Stimulated activated naive CD8-positive, alpha-beta T cell treated with anti-CD3 and anti-CD28 coated beads, Interleukin-15, amount 100 ng/mL, for 72 hours (primary cell): ENCODE results near the gene ZYX.
A peak's percentile ranks its signal among the peaks of the same experiment; 100 is the strongest.
"Not testable (repeated sequence)": the region's sequence is repeated elsewhere in the genome, so short reads cannot be mapped to it uniquely, and the experiment has no call there.

Source experiments
- ATAC-seq: fragments of 150-1000 bp; cut with Tn5 transposase; 2 replicates; pipeline ENCODE4 v1.10.0; 2021; ENCODE audit warnings: mild to moderate bottlenecking, moderate library complexity
- DNase-seq, 2 donors: peaks; one replicate each; pipeline ENCODE4 v3.0.0; 2021 to 2022
- H3K27ac Mint-ChIP-seq, 2 donors: one replicate each; pipeline ENCODE4 v1.8.0; 2022; ENCODE audit warnings: mild to moderate bottlenecking in 2 of 2, mixed read lengths in 2 of 2, moderate library complexity in 2 of 2
- H3K27me3 Mint-ChIP-seq: one replicate; pipeline ENCODE4 v1.8.0; 2022; ENCODE audit warnings: mixed read lengths
- H3K4me1 Mint-ChIP-seq: one replicate; pipeline ENCODE4 v1.8.0; 2022; ENCODE audit warnings: mild to moderate bottlenecking, mixed read lengths
- H3K4me3 Mint-ChIP-seq, 2 donors: one replicate each; pipeline ENCODE4 v1.8.0; 2022; ENCODE audit warnings: mild to moderate bottlenecking in 2 of 2, mixed read lengths in 2 of 2, moderate library complexity in 1 of 2
- H3K9me3 Mint-ChIP-seq, 2 donors: one replicate each; pipeline ENCODE4 v1.8.0; 2022; ENCODE audit warnings: mixed read lengths in 2 of 2

ZYX gene

DNA sequence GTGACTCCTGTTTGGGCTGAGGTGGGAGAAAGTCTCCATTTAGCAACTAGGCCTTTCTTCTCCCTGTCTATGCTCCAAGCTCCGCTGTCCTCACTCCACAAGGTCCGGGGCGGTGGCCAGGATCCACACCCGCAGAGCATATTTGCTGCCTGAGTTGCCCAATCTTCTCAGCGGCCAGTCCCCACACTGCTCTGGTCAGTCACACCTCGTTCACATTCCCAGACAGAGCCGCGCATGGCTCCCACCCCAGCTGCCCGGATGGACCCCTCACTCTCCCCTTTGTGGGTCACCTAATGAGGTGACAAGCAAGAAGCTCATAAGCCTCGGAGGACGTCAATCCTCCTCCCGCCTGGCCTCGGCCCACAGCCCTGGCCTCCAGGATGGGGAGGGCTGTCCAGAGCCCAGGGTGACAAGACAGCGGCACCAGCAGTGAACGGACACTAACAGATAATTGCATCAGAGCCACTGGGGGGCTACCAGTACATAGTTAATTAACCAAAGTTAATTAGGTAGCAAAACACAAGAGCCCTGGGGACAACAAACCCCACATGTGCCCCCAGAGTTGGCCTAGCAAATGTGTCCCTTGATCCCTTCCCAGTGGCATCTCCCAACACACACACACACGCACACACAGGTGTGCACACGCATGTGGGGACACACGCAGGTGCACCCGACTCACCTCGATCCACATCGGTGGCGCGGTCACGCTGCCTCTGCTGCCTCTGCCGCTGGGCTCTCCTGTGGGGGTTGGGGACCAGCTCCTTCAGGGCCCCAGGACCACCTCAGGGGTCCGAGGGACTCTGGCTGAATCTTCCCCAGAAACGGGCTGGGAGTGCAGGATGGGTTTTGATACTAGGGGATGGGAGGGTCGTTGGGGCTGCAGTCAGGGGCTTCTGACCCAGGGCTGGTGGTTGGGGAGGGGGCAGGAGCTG, 15.7 kb downstream of the ZYX start:
- DNase-seq (no peak), ATAC-seq (no peak)
- Mint-ChIP-seq H3K4me1 (peaks cover 7% of the 10 kb centered on the region), H3K27me3 (no peaks in the 10 kb centered on the region), H3K27ac (no peak overlapping the region), H3K4me3 (no peak overlapping the region), H3K9me3 (no peaks in the 10 kb centered on the region)

DNA sequence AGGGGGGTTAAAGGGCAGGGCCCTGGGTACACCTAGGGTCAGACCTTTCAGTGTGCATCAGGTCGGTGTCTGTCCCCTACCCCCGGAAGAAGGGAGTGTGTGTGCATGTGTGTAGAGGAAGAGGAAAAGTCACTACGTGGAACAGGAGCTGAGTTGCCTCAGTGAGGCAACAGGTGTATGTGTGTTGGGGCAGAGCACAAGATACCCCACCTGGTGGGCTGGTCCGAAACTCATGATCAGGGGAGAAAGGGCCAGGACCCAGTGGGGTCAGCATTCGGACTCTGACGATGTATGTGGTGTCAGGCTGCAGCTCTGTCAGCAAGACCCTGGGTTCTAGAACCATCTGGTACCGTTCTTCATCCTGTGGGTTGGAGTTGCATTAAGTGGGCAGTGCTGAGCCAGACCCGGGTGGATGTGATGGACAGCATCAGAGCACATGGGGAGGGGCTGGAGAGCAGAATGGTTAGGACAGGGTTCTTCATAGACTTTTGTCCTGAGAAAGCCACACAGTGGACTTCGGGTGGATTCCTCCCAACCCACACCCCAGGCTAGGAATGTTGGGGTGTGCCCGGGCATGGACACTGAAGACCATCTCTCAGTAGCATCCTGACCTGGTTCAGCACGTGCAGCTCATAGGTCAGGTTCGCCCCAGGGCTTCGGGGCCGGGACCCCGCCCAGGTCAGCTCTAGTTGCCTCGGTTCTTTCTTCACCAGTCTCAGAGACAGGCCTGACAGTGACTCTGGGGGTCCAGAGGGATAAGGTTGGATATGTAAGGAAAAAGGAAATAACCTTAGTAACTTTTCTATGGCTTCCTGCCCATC, 16.8 kb downstream of the ZYX start:
- Mint-ChIP-seq H3K27ac (no peak overlapping the region), H3K4me1 (peaks cover 11% of the 10 kb centered on the region), H3K4me3 (no peak overlapping the region), H3K9me3 (no peaks in the 10 kb centered on the region), H3K27me3 (no peaks in the 10 kb centered on the region)
- ATAC-seq (no peak), DNase-seq (no peak)

DNA sequence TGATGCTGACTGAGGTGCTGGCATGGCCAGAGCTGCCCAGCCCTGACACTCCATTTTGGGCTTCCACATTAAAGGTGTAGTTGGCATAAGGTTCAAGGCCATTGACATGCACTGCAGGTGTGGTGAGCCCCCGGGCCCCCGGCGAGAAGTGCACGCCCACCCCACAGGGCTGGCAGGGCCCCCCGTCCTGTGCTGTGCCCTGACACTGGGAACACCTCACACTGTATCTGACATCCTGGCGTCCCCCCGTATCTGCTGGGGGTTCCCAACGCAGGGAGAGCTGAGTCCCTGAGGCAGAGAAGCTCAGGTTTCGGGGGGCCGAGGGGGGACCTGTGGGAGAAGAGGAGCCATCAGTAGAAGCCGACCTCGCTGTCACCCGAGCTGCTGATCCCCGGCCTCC, 17.5 kb downstream of the ZYX start:
- Mint-ChIP-seq H3K9me3 (no peaks in the 10 kb centered on the region), H3K27me3 (no peaks in the 10 kb centered on the region)
- no peak for ATAC-seq

DNA sequence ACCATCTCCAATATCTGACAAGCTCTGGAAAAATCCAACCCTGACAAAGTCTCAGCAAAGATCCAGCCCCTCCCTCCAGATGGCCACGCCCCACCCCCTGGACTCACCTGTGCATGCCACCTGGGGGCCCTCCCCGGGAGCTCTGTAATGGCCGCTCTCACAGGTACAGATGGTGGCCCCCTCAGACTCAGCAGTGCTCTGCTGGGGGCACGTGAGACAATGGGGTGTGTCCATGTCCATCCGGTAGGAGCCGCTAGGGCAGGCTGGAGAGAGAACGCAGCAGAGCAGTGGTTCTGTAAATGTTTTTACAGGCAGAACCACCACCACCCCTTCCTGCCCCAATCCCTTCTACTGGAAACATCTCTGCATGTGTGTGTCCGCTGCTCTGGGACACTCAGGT, 18.0 kb downstream of the ZYX start:
- Mint-ChIP-seq H3K9me3 (no peaks in the 10 kb centered on the region), H3K27ac (no peak overlapping the region), H3K4me1 (peaks cover 22% of the 10 kb centered on the region), H3K4me3 (no peak overlapping the region), H3K27me3 (no peaks in the 10 kb centered on the region)
- DNase-seq (no peak), ATAC-seq (peak; percentile 36)

More for the DNA sequence above, 17.5 kb downstream of the ZYX start:
- Mint-ChIP-seq H3K4me3 (no peak overlapping the region), H3K4me1 (peaks cover 17% of the 10 kb centered on the region), H3K27ac (no peak overlapping the region)
- DNase-seq = no peak

DNA sequence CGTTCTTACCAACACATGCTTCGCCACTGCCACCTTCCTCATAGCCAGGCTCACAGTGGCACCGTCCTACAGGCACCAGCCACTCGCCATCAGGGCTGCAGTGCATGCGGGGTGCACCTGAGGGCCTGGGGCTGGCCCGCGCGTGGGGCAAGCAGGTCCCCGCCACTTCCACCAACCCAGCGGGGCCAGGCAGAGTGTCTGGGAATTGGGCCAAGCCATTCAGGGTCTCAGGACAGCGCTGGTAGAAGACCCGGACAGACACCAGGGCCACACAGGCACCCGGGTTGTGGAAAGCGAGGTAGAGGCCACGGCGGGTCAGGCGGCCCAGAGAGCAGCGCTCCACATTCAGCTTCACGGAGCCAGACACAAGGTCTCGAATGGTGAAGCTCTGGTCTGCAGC, 18.5 kb downstream of the ZYX start:
- Mint-ChIP-seq H3K4me3 (no peak overlapping the region), H3K9me3 (no peaks in the 10 kb centered on the region), H3K27ac (no peak overlapping the region), H3K27me3 (no peaks in the 10 kb centered on the region), H3K4me1 (peaks cover 24% of the 10 kb centered on the region)
- ATAC-seq = no peak
- no peak for DNase-seq

DNA sequence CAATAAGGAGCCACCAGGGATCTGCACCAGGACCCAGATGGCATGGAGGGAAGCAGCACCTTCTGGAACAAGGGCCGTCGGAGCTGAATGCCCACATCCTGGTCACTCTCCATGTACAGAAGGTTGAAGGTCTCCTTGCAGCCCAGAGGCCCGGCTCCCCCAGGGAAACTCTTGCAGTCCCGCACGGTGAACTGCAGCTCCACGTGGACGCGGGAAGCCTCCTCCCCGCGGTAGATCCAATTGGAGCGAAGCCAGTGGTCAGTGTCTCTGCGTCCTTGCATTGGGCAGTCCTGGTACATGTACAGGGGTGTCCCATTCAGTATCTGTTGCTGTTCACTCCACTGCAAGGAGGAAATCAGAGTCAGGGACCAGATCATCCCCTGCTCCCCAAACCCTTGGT, 20.1 kb downstream of the ZYX start:
- no peak for DNase-seq
- Mint-ChIP-seq H3K9me3 (no peaks in the 10 kb centered on the region), H3K4me3 (no peak overlapping the region), H3K4me1 (peaks cover 33% of the 10 kb centered on the region), H3K27me3 (no peaks in the 10 kb centered on the region), H3K27ac (peak overlapping the region in 1 of 2 donors; percentile 22)
- no peak for ATAC-seq

DNA sequence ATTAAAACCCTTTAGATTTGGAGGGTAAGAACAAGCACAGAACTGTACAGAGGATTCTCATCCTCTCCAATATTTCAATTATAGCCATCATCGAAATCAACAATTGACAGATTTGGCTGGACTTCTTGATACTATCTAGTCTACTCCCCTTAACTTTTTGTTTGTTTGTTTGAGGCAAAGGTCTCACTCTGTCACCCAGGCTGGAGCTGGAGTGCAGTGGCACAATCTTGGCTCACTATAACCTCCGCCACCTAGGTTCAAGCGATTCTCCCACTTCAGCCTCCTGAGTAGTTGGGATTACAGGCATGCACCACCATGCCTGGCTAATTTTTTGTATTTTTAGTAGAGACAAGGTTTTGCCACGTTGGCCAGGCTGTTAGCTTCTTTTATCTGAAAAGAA, 21.1 kb downstream of the ZYX start:
- not testable (repeated sequence) for H3K4me3 Mint-ChIP-seq, H3K27me3 Mint-ChIP-seq, ATAC-seq, H3K9me3 Mint-ChIP-seq, DNase-seq
- H3K27ac Mint-ChIP-seq = peak overlapping the region in 1 of 2 donors; percentile 31
- peaks cover 43% of the 10 kb centered on the region for H3K4me1 Mint-ChIP-seq

DNA sequence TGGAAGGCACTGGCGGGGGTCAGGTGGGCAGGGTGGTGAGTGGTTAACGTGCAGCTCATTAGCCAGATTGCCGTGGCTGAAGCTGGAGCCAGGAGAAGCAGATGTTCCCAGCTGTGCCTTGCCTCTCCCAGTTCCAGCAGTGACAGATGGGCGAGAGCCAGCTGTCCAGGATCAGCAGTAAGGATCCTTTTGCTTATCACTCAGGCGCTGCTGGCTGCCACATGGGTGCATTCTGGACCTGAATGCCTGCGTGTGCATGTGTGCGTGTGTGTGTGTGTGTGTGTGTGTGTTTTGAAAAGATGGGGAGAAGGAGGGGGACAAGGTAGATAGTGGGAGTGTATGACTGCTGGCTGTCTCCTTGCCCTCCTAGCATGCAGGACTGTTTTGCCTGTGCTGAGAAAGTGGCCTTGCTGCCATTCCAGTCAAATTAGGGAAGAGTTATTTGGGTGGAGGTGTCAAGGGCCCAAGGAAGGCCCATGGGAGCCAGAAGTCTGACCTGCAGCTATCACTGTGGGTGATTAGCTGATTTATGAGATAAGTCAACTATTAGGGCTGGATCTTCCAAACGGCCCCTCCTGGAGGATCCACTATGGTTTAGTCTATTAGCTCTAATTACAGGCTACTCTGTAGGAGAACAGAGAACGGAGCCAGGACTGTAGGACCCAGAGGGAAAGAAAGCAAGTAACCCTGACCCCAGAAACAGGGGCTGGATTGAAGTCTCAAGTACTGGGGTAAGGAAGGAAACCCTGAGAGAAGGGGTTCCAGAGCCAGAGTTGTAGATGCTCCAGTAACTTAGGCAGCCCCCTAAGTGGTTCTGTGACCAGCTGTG, 24.2 kb downstream of the ZYX start:
- H3K4me1 Mint-ChIP-seq = peaks cover 71% of the 10 kb centered on the region
- no peak overlapping the region for H3K4me3 Mint-ChIP-seq
- no peaks in the 10 kb centered on the region for H3K27me3 Mint-ChIP-seq
- DNase-seq (no peak), ATAC-seq (no peak)
- no peaks in the 10 kb centered on the region for H3K9me3 Mint-ChIP-seq
- no peak overlapping the region for H3K27ac Mint-ChIP-seq

DNA sequence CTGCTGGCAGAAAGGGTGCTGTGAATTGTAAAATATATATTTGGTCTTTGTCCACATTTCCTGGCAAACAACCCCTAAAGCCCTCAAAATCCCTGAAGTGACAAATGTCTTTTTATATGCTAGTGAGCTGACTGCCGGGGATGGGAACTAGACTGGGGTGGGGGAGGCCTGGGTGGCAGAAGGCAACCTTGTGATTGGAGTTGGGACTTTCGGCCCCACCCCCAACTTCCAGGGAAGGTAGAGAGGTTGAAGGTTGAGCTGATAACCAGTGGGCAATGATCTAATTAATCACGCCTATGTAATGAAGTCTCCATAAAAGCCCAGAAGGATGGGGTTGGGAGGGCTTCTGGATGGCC, 24.8 kb downstream of the ZYX start:
- DNase-seq (no peak), ATAC-seq (no peak)
- H3K27me3 Mint-ChIP-seq = no peaks in the 10 kb centered on the region
- H3K9me3 Mint-ChIP-seq = no peaks in the 10 kb centered on the region
- peaks cover 76% of the 10 kb centered on the region for H3K4me1 Mint-ChIP-seq
- H3K27ac Mint-ChIP-seq = no peak overlapping the region
- H3K4me3 Mint-ChIP-seq = no peak overlapping the region

DNA sequence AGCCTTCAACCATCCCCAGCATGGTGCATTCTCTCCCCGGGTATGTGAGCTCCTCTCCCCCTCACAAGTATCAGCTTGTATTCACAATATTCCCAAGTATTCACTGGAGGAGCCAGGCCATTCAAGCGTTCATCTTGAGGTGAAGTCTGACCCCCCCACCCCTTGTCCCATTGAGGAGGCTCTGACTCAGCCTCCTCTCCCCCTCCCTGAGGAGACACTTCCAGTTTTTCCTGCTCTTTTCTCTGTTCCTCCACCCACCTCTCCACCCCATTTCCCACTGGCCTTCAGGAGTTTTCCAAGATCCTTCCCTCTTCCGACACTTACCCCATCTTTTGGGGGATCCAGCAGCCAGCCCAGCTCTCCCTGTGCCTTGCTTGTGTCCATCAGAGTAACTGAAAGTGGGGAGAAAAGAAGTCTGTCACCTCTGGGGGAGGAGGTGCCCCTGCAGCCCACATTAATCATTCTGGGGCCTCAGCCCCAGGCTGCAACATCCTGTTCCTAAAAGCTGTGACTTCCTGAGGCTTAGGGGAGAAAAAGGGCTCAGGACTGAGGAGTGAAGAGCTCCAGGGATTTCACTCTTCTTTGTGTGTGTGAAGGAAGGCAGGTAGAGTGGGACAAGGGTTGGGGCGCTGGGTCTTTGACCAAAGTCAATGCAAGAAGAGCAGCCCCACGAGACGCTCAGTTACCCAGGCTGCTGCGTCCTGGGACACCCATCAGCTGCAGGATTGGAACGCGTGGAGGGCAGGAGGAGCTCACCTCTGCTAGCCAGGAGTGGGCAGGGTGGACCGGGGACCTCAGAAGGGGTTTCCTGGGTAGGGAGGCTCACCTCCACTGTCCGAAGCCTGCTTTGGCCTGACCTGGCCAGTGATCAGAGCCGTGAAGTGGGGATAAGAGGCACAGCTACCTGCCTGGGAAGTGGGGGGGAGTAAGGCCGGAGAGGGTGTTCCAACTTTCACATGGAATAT, 26.4 kb downstream of the ZYX start:
- Mint-ChIP-seq H3K4me1 (peaks cover 84% of the 10 kb centered on the region), H3K27ac (peak overlapping the region; percentile 8 to 86), H3K4me3 (peak overlapping the region; percentile 84 to 91), H3K27me3 (no peaks in the 10 kb centered on the region), H3K9me3 (no peaks in the 10 kb centered on the region)
- DNase-seq = peak; percentile 50 to 51
- peak; percentile 79 for ATAC-seq

DNA sequence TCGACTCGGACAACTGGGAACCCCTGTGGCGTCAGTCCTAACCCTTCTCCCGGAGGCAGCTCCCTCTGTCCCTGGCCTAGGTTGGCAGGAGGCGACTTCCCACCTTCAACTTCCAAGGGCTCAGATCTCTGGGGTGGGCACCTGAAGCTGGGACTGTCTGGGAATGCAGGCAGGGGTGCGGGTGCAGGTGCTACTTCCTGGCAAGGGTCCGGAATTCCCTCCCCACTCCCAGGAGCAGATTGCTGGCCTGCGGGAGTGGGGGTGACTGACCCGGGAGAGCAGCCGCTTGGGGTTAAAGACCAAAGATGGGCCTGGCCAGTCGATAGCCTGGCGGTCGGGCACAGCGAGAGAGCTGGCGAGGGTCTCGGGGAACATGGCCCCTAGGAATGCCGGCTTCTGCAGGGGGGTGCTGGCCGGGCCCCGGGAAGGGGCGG, 27.1 kb downstream of the ZYX start:
- H3K9me3 Mint-ChIP-seq = no peaks in the 10 kb centered on the region
- no peak overlapping the region for H3K27ac Mint-ChIP-seq
- no peaks in the 10 kb centered on the region for H3K27me3 Mint-ChIP-seq
- peaks cover 86% of the 10 kb centered on the region for H3K4me1 Mint-ChIP-seq
- peak overlapping the region; percentile 84 to 91 for H3K4me3 Mint-ChIP-seq
- DNase-seq (no peak), ATAC-seq (peak; percentile 37)

DNA sequence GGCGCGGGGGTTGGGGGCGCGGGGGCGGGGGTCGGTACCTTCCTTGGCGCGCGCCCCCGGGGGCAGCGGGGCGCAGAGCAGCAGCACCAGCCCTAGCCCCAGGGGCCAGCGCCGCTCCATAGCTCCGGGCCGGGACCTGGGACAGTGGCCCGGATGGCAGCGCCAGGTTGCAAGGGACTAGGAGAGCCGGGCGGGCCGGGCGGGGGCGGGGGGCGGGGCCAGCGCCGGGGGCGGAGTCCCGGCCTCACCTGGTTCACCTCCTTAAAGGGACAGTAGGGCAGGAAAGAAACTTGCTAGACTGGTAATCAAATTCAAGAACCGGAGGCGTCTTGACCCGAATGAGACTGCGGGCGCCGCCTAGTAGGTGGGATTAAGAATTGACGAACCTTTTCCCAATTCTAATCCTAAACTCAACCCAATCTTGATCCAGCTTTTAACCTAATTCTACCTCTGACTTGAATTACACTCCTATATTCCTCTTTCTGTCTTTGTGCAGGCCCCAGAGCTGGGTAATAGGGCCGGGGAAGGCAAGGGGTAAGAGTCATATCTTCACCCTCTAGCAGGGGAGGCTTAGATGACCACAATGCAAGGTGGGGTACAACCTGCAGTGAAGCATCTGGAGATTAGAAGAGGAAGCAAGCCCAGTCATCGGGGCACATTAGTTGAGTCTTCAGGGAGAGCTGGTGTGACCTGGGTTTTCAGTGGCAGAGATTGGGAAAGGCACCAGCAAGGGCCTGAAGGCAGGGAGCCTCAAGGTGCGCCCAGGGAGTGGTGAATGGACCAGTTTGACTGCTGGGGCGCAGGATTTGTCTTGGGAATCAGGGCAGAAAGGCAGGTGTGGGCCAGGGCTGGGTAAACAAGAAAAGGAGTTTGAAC, 27.8 kb downstream of the ZYX start, which contains the start of gene EPHA1:
Gene EPHA1, minus strand, starts transcription at position 171 of the 876 bp plus-strand sequence. Its CDS starts 51 bp downstream, at position 120.
- Mint-ChIP-seq H3K4me3 (peak within 1 kb of the TSS; percentile 84 to 91), H3K9me3 (no peaks in the 10 kb centered on the region), H3K4me1 (peaks cover 82% of the 10 kb centered on the region), H3K27me3 (no peaks in the 10 kb centered on the region), H3K27ac (peak within 1 kb of the TSS; percentile 71 to 86)
- DNase-seq (peak; percentile 22 to 45), ATAC-seq (peak; percentile 67)

DNA sequence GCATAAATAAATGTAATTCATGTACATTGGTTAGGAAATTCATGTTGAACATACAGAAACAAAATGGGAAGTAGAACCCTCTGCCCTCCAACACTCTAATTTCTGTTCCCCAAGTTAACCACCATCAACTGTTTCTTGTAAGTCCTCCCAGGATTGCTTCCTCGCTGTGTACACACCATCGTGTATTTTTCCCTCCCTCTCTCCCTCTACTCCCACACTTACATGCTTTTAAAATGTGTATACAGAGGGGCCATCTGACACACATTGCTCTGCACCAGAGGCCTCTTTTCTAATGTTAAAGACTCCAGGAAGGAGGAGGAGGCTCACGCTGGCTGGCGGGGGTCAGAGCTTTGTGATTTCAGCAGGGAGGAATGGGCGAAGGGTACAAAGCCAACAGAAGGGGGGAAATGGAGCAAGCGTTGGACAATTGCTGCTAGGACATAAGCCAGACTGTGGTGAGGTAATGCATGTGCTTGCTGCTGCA, 29.4 kb downstream of the ZYX start:
- no peaks in the 10 kb centered on the region for H3K27me3 Mint-ChIP-seq
- peak overlapping the region in 1 of 2 donors; percentile 72 for H3K27ac Mint-ChIP-seq
- no peaks in the 10 kb centered on the region for H3K9me3 Mint-ChIP-seq
- H3K4me1 Mint-ChIP-seq = peaks cover 69% of the 10 kb centered on the region
- ATAC-seq (no peak), DNase-seq (no peak)
- H3K4me3 Mint-ChIP-seq = no peak overlapping the region
